ENCODE results near the gene TBX15. TPM values are rescaled to one million over a fixed set of nuclear protein-coding genes. Genes with fewer than 3 reads are reported as not detected.

Gene TBX15
- total RNA-seq, 4 donors from 2014 or later: 3.3 to 10.8 (median 3.5) TPM

DNA sequence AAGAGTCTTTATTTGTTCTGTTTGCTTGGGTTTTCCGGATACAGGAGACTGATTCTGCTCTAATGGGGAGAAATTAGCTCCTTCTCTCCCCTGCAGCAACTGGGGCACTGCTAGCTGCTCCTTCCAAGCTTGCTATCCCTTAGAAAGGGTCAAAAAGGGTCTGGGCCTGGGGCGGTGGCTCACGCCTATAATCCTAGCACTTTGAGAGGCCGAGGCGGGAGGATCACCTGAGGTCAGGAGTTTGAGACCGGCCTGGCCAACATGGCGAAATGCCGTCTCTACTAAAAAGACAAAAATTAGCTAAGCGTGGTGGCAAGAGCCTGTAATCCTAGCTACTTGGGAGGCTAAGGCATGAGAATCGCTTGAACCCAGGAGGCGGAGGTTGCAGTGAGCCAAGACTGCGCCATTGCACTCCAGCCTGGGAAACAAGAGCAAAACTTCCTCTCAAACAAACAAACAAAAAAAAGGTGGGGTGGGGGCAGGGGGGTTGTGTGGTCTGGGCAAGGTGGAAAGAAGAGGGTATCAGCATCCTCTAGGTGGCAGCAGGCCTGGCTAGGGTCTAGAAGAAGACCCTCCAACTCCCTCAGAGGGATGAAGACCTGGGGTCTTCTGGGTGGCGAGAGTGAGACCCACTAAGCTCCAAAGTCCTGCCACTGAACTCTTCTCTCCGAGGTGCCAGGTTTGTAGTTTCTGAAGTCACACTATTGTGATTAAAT, 15.4 kb upstream of the TBX15 start:
- no peak overlapping the region for H3K27ac ChIP-seq
- TF ChIP-seq POLR2AphosphoS5 (IDR thresholded peaks at IDR 0.05) (no peak), EP300 (IDR thresholded peaks at IDR 0.05) (no peak), POLR2A (IDR thresholded peaks at IDR 0.05) (no peak)
- TF ChIP-seq, protein P1, sequence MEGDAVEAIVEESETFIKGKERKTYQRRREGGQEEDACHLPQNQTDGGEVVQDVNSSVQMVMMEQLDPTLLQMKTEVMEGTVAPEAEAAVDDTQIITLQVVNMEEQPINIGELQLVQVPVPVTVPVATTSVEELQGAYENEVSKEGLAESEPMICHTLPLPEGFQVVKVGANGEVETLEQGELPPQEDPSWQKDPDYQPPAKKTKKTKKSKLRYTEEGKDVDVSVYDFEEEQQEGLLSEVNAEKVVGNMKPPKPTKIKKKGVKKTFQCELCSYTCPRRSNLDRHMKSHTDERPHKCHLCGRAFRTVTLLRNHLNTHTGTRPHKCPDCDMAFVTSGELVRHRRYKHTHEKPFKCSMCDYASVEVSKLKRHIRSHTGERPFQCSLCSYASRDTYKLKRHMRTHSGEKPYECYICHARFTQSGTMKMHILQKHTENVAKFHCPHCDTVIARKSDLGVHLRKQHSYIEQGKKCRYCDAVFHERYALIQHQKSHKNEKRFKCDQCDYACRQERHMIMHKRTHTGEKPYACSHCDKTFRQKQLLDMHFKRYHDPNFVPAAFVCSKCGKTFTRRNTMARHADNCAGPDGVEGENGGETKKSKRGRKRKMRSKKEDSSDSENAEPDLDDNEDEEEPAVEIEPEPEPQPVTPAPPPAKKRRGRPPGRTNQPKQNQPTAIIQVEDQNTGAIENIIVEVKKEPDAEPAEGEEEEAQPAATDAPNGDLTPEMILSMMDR (IDR thresholded peaks at IDR 0.05): no peak
- DNase-seq (ENCODE audit: low spot score in 2 of 2): no peak
- no peak overlapping the region for H3K4me3 ChIP-seq
- H3K36me3 ChIP-seq: no peaks in the 10 kb centered on the region
- H3K9me3 ChIP-seq: no peaks in the 10 kb centered on the region
- peaks cover 85% of the 10 kb centered on the region for H3K27me3 ChIP-seq
- WGBS: 74% methylated on average over 14 of the region's 14 CpGs
- H3K4me1 ChIP-seq: peaks cover 56% of the 10 kb centered on the region

DNA sequence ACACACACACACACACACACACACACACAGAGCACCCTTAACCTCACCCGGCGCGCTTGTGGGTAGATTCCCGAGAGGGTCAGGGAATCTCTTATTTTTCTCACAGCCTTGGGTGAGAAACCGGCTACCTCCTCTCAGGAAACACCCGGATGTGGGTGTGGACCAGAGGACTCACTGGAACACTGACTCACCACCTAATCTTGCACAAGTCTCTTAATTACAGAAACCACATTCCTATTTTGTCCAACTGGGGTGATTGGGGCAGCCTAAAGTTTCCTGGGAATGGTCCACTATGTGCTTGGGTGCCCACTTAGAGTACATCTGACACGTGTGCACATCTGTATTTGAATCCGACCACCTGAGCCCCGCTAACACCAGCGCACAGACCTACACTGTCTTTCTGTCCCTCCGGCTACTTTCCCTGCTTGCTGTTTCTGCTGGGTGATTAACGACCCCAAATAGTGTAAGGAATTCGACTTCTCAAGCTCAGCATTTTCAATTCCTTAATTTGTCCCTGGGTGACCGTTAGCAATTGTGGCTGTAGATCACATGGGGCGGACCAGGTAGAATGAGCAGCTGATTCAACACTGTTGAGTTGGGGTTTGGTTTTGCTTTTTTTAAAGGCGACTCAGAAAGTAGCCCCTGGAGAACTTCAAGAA, 14.0 kb upstream of the TBX15 start:
- Histone ChIP-seq H3K27me3 (peaks cover 85% of the 10 kb centered on the region), H3K4me1 (peaks cover 41% of the 10 kb centered on the region), H3K9me3 (no peaks in the 10 kb centered on the region), H3K27ac (peak overlapping the region; percentile 80), H3K36me3 (no peaks in the 10 kb centered on the region), H3K4me3 (peak overlapping the region; percentile 43)
- TF ChIP-seq POLR2A (IDR thresholded peaks at IDR 0.05): no peak
- peak in 1 of 3 donors; percentile 74 for TF ChIP-seq POLR2AphosphoS5 (IDR thresholded peaks at IDR 0.05)
- WGBS: 17% methylated on average over 16 of the region's 16 CpGs
- peak in 1 of 2 donors; percentile 79 for DNase-seq (ENCODE audit: low spot score in 2 of 2)

DNA sequence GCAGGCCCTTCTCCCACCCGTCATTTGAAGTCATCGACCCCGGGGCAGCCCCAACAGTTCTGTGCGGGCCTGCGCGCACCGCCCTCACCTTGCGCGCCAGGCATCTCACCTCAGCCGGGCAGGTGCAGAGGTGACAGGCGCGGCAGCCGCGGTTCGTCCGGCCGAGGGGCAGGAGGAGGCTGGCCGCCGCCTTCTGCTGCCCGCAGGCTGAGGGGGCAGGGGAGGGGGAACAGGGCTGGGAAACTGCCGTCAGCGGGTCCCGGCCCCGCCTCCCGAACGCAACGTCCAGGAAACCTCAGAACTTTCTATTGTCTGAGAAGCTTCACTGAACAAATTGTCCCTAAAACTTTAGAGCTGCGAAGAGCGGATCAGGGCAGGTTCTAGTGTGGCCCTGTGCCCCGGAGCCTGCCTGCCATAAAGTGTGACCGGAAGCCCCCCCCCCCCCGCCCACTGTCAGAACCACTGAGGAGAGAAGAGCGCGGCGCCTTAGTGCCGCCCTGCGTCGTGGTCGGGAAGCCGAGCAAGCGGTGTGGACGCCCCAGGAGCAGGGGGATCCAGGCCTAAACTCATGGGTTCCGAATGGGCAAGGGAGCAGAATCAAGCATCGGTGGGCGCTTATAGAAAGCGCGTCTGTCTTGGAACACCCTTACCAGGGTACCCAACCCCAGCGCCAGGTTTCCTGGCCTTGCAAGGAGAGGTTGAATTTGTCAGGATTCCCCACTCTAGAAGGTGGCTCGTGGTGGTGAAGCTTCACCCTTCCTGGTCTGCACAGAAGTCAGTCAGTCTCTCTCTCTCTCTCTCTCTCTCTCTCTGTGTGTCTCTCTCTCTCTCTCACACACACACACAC, 13.3 kb upstream of the TBX15 start:
- Histone ChIP-seq H3K9me3 (no peaks in the 10 kb centered on the region), H3K27me3 (peaks cover 84% of the 10 kb centered on the region), H3K36me3 (no peaks in the 10 kb centered on the region), H3K4me3 (peak overlapping the region; percentile 43), H3K4me1 (peaks cover 34% of the 10 kb centered on the region), H3K27ac (peak overlapping the region; percentile 80)
- TF ChIP-seq EP300 (IDR thresholded peaks at IDR 0.05) (no peak), POLR2A (IDR thresholded peaks at IDR 0.05) (peak in 1 of 2 donors; percentile 33), POLR2AphosphoS5 (IDR thresholded peaks at IDR 0.05) (peak in 1 of 3 donors; percentile 44)
- TF ChIP-seq, protein P1 (IDR thresholded peaks at IDR 0.05): no peak
- 9% methylated on average over 24 of the region's 49 CpGs for WGBS
- peak; percentile 75 to 79 for DNase-seq (ENCODE audit: low spot score in 2 of 2)

DNA sequence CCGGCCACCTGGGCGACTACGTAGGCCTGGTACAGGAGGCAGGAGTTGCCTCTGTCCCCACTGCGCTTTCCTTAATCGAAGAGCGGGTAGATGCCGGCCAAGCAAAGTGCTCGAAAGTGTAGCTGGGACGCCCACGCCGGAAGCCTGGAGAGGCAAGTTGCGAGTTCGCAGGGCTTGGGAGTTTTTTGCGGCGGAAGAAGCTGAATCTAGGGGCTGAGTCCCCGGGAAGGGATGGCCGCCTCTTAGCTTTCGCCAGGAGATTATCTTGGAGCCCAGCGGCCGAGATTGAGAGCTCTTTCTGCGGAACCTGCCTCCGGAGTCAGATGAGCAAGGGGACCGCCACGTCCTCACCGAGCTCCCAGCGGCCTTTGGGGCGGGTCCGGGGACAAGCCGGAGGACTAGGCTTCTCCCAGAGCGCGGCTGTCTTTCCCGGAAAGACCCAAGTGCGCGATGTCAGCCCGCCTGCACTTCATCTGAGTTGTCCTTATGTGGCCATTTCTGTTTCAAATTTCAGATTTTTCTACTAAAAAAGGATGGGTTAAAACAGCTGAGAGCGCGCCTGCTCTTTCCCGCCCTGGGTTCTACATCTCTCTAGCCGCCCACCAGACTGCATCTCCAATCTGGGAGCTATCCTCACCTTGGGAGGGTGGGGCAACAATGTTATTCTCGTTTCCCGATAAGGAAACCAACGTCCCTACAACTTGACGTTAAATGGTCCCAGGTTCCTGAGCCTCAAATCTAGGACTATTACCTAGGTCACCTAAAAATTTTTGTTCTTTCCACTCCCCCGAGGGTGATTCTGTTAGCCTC, 12.4 kb upstream of the TBX15 start:
- WGBS: 24% methylated on average over 30 of the region's 44 CpGs
- H3K4me3 ChIP-seq: peak overlapping the region; percentile 43
- no peaks in the 10 kb centered on the region for H3K36me3 ChIP-seq
- H3K4me1 ChIP-seq: peaks cover 32% of the 10 kb centered on the region
- TF ChIP-seq EP300 (IDR thresholded peaks at IDR 0.05) (no peak), POLR2A (IDR thresholded peaks at IDR 0.05) (no peak), POLR2AphosphoS5 (IDR thresholded peaks at IDR 0.05) (no peak)
- TF ChIP-seq, protein P1 (IDR thresholded peaks at IDR 0.05): no peak
- H3K27ac ChIP-seq: peak overlapping the region; percentile 80
- H3K27me3 ChIP-seq: peaks cover 84% of the 10 kb centered on the region
- H3K9me3 ChIP-seq: no peaks in the 10 kb centered on the region
- DNase-seq (ENCODE audit: low spot score in 2 of 2): no peak

Data from suprapubic skin (tissue), 4 donors.